Stimulated activated naive CD8-positive, alpha-beta T cell treated with anti-CD3 and anti-CD28 coated beads, Interleukin-15, amount 100 ng/mL, for 72 hours (primary cell): Measurements from ENCODE around the gene C6orf163.
"Not testable (repeated sequence)": the region's sequence is repeated elsewhere in the genome, so short reads cannot be mapped to it uniquely, and the experiment has no call there.

ENCODE experiments used
- ATAC-seq: fragments of 150-1000 bp; cut with Tn5 transposase; 2 replicates; pipeline ENCODE4 v1.10.0; 2021; ENCODE audit warnings: mild to moderate bottlenecking, moderate library complexity
- DNase-seq, 2 donors: peaks; one replicate each; pipeline ENCODE4 v3.0.0; 2021 to 2022
- H3K27ac Mint-ChIP-seq, 2 donors: one replicate each; pipeline ENCODE4 v1.8.0; 2022; ENCODE audit warnings: mild to moderate bottlenecking in 2 of 2, mixed read lengths in 2 of 2, moderate library complexity in 2 of 2
- H3K27me3 Mint-ChIP-seq: one replicate; pipeline ENCODE4 v1.8.0; 2022; ENCODE audit warnings: mixed read lengths
- H3K4me1 Mint-ChIP-seq: one replicate; pipeline ENCODE4 v1.8.0; 2022; ENCODE audit warnings: mild to moderate bottlenecking, mixed read lengths
- H3K4me3 Mint-ChIP-seq, 2 donors: one replicate each; pipeline ENCODE4 v1.8.0; 2022; ENCODE audit warnings: mild to moderate bottlenecking in 2 of 2, mixed read lengths in 2 of 2, moderate library complexity in 1 of 2
- H3K9me3 Mint-ChIP-seq, 2 donors: one replicate each; pipeline ENCODE4 v1.8.0; 2022; ENCODE audit warnings: mixed read lengths in 2 of 2

C6orf163 gene

DNA sequence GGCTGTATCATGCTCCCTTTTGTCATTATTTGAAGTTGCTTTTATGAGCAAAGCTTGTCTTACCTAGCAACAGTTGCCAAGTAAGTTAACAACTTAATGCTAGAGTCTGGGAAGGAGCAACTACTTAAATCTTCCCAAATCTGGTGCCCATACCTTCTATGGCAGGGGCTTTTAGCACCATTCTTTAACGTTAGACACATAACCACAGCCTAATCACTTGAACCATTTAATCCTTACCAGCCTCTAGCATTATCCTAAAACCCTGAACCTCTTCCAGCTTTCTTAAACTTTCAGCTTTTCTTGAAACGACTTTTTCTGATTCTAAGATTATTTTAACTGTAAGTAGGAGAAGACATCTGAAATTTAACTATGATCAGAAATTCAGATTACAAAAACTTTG is at the start of gene C6orf163:
Gene C6orf163 (plus strand): TSS at position 83 of the 400 bp plus-strand sequence. CDS start 287 bp downstream, at position 370.
- no peaks in the 10 kb centered on the region for H3K9me3 Mint-ChIP-seq
- no peak within 1 kb of the TSS for H3K27ac Mint-ChIP-seq
- H3K4me3 Mint-ChIP-seq = no peak within 1 kb of the TSS
- ATAC-seq (no peak), DNase-seq (no peak)
- no peaks in the 10 kb centered on the region for H3K4me1 Mint-ChIP-seq
- no peaks in the 10 kb centered on the region for H3K27me3 Mint-ChIP-seq

DNA sequence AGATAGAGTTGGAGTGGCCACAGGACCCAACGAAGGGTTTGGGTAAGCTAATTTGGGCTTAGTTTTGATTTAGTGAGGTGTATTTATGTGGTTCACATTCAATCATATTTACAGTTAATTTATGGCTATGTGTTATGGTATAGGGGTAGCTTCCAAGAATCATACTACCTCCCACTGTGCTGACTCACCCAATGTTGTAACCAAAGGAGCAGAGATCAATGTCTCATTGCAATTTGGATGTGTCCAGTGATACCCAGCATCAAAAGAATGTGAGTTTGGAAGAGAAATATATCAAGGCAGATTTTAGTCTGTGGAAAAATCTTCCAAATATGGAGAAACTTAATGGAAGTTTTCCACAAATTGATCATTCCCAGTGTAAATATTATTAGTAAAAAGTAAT is 47.5 kb upstream of the C6orf163 start:
- no peak overlapping the region for H3K4me3 Mint-ChIP-seq
- peaks cover 0 to 6% of the 10 kb centered on the region in 2 donors for H3K9me3 Mint-ChIP-seq
- no peak overlapping the region for H3K27ac Mint-ChIP-seq
- ATAC-seq (no peak), DNase-seq (no peak)
- H3K4me1 Mint-ChIP-seq = no peaks in the 10 kb centered on the region
- H3K27me3 Mint-ChIP-seq = peaks cover 79% of the 10 kb centered on the region

DNA sequence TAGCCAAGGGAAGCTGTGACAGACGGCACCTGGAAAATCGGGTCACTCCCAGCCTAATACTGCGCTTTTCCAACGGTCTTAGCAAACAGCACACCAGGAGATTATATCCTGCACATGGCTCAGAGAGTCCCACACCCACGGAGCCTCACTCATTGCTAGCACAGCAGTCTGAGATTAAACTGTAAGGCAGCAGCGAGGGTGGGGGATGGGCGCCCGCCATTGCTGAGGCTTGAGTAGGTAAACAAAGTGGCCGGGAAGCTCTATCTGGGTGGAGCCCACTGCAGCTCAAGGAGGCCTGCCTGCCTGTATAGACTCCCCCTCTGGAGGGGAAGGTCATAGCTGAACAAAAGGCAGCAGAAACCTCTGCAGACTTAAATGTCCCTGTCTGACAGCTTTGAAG is 43.3 kb upstream of the C6orf163 start:
- H3K4me3 Mint-ChIP-seq, ATAC-seq, DNase-seq, H3K4me1 Mint-ChIP-seq, H3K27ac Mint-ChIP-seq: not testable (repeated sequence)
- H3K27me3 Mint-ChIP-seq = peaks cover 66% of the 10 kb centered on the region
- peaks cover 0 to 23% of the 10 kb centered on the region in 2 donors for H3K9me3 Mint-ChIP-seq

DNA sequence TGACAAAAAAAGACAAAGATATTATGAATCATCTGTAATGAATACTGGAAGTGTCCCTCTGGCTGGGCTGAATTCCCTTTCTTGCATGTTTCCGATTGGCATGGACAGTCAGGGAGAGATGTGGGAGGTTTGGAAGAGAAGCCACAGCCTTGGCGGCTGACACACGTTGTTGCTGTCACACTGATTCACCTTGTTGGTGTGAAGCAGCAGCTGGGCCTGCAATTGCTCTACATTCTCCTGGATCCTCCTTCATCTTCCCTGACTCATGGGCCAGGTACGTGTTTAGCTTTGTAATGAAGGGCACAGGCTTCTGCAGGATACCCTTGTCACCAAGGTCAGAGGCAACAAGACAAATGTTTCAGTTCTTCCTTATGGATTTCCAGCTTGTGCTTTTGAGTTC is 35.6 kb upstream of the C6orf163 start:
- DNase-seq (no peak), ATAC-seq (no peak)
- H3K27me3 Mint-ChIP-seq = peaks cover 37% of the 10 kb centered on the region
- no peak overlapping the region for H3K27ac Mint-ChIP-seq
- H3K9me3 Mint-ChIP-seq = peaks cover 0 to 10% of the 10 kb centered on the region in 2 donors
- H3K4me1 Mint-ChIP-seq = no peaks in the 10 kb centered on the region
- no peak overlapping the region for H3K4me3 Mint-ChIP-seq

DNA sequence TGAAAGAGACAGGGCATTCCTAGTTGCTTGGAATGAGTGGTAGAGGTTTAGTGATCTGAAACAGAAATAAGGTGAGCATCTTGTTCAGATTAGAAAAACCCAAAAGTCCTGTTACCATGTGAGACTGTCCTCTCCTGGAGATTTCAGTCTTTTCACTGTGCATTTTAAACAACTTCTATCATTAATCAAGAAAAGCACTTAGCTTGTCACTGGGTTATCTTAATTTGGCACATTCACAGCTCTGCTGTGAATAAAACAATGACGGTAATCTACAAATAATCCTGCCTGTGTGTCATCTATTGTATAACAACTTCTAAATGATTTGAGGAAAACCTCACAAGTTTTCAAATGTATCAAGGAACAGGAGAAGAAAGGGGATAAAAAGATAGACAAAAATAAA is 31.8 kb upstream of the C6orf163 start:
- Mint-ChIP-seq H3K27ac (no peak overlapping the region), H3K4me3 (no peak overlapping the region), H3K27me3 (peaks cover 49% of the 10 kb centered on the region), H3K9me3 (no peaks in the 10 kb centered on the region), H3K4me1 (no peaks in the 10 kb centered on the region)
- ATAC-seq (no peak), DNase-seq (no peak)

DNA sequence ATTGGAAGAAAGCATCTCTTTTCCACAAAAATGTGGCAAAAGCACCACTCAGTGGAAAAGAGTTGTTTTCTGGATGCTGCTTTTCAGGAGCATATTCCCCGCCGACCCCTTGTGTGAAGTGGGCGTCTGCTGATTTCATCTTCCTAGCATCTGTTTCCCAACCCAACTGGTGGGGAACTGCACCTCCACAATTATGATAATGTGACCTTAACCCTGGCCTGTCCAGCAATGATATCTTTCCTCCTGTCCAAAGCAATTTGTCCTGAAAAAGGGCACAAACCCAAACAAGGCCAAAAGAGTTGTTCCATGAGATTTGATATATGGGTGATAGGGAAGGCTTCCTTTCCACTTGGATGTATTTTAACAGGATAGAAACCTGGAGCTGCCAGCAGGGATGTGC is 29.5 kb upstream of the C6orf163 start:
- Mint-ChIP-seq H3K9me3 (no peaks in the 10 kb centered on the region), H3K27me3 (peaks cover 38% of the 10 kb centered on the region), H3K27ac (no peak overlapping the region), H3K4me1 (no peaks in the 10 kb centered on the region), H3K4me3 (no peak overlapping the region)
- ATAC-seq = no peak
- no peak for DNase-seq

DNA sequence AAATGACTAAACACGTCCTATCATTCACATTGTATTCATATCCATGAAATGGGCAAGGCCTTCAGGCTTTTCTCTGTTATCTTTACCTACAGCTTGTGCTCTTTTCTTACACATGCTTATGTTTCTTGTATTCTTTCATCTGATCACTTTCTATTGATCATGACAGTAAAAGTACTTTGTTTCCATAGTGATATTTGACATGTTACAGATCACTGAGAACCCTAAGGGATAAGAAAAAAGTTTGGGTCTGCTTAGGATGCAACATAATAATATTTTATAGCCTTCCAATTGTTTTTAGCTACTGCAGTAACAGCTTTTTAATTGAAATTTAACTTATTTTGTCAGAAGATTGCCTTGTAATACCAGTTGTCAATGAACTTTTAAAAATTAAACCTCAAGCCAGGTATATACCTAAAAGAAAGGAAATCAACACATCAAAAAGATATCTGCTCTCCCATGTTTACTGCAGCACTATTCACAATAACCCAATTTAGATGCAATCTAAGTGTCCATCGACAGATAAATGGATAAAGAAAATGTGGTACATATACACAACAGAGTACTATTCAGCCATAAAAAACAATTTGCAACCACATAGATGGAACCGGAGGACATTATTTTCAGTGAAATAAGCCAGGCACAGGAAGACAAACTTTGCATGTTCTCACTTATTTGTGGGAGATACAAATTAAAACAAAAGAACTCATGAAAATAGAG is 25.2 kb upstream of the C6orf163 start:
- H3K4me1 Mint-ChIP-seq = peaks cover 10% of the 10 kb centered on the region
- ATAC-seq (no peak), DNase-seq (no peak)
- no peak overlapping the region for H3K27ac Mint-ChIP-seq
- H3K27me3 Mint-ChIP-seq = peaks cover 10% of the 10 kb centered on the region
- H3K9me3 Mint-ChIP-seq = peaks cover 0 to 5% of the 10 kb centered on the region in 2 donors
- no peak overlapping the region for H3K4me3 Mint-ChIP-seq

DNA sequence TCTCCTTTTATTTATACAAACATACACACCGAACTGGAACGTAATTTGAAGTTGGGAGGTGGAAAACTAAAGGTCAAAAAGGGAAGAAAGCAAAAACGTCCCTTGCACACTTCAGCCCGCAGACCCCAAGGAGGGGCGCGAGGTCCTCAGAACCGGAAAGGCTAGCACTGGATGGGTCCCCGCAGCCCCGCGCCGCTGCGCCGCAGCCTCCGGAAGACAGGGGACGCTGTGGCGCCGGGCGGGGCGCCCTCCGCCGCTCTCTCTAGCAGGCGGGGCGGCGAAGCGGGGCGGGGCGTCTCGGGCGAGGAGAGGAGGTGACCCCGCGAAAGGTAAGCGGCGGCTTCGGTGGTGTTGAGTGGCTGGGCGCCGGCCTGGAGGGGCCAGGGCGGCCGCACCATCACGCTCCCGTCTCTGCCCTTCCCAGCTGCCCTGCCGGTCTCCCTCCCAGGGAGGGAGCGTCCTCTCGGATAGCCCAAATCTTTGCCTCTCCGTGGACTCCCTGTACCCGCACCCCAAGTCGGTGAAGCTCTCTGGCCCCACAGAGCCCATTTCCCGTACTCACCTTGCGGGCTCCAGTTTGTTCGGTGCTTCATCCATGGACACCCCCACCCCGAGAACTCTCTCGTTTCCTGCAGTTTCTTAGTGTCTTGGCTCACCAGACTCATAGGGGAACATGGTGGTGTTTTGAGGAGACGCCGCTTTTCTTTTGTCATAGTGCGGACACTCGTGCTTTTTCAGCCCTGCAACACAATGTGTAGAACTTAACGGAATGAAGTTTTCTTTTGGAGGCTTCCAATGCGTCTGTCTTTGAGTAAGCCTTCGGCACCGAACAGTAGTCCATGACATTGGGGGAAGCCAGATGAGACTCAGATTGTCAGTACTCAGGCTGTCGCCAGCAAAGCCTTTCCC is 22.1 kb upstream of the C6orf163 start, which contains the start of gene SMIM8:
Gene SMIM8 (plus strand): TSS at position 285 of the 909 bp plus-strand sequence. CDS start 14,444 bp downstream, outside the sequence.
- Mint-ChIP-seq H3K27me3 (no peaks in the 10 kb centered on the region), H3K4me1 (peaks cover 10% of the 10 kb centered on the region), H3K27ac (peak within 1 kb of the TSS; percentile 93 to 96), H3K9me3 (peaks cover 8 to 13% of the 10 kb centered on the region in 2 donors), H3K4me3 (peak within 1 kb of the TSS; percentile 93 to 99)
- peak; percentile 86 to 87 for DNase-seq
- peak; percentile 99 for ATAC-seq

DNA sequence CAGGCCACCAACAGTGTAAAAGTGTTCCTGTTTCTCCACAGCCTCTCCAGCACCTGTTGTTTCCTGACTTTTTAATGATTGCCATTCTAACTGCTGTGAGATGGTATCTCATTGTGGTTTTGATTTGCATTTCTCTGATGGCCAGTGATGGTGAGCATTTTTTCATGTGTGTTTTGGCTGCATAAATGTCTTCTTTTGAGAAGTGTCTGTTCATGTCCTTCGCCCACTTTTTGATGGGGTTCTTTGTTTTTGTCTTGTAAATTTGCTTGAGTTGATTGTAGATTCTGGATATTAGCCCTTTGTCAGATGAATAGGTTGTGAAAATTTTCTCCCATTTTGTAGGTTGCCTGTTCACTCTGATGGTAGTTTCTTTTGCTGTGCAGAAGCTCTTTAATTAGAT is 20.7 kb upstream of the C6orf163 start:
- H3K27ac Mint-ChIP-seq, DNase-seq, H3K27me3 Mint-ChIP-seq, ATAC-seq: not testable (repeated sequence)
- H3K4me1 Mint-ChIP-seq = peaks cover 10% of the 10 kb centered on the region
- peak overlapping the region; percentile 21 to 93 for H3K4me3 Mint-ChIP-seq
- H3K9me3 Mint-ChIP-seq = peaks cover 8 to 13% of the 10 kb centered on the region in 2 donors

DNA sequence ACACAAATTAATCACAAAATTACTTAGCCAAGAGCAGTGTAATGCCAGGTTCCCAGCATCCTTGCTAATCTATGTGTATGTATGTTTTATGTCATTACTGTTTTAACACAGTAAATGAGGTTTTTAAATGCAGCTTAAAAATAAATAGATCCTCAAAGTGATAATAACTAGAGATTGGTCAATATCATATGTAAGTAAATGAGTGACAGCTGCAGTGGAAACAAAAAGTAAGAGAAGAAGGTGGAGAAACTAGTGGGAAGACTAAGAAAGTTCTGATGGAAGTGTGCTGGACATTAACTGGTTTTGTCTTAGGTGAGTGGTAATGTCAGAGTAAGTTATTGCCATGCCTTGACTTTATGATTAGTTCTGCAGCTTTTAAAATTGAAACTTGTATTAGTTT is 13.7 kb upstream of the C6orf163 start:
- no peak overlapping the region for H3K4me3 Mint-ChIP-seq
- DNase-seq = no peak
- no peaks in the 10 kb centered on the region for H3K27me3 Mint-ChIP-seq
- peaks cover 17% of the 10 kb centered on the region for H3K4me1 Mint-ChIP-seq
- no peak overlapping the region for H3K27ac Mint-ChIP-seq
- H3K9me3 Mint-ChIP-seq = peaks cover 5 to 14% of the 10 kb centered on the region in 2 donors
- no peak for ATAC-seq

DNA sequence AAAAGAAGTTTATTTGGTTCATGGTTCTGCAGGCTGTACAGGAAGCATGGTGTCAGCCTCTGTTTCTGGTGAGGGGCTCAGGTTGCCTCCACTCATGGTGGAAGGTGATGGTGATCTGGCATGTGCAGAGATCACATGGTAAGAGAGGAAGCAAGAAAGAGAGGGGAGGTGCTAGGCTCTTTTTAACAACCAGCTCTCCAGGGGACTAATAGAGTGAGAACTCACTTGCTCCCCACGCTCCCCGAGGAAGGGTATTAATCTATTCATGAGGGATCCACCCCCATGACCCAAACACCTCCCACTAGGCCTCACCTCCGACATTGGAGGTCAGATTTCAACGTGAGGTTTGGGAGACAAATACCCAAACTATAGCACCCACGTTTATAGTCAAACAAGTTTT is 11.6 kb upstream of the C6orf163 start:
- H3K27me3 Mint-ChIP-seq = no peaks in the 10 kb centered on the region
- peaks cover 17% of the 10 kb centered on the region for H3K4me1 Mint-ChIP-seq

DNA sequence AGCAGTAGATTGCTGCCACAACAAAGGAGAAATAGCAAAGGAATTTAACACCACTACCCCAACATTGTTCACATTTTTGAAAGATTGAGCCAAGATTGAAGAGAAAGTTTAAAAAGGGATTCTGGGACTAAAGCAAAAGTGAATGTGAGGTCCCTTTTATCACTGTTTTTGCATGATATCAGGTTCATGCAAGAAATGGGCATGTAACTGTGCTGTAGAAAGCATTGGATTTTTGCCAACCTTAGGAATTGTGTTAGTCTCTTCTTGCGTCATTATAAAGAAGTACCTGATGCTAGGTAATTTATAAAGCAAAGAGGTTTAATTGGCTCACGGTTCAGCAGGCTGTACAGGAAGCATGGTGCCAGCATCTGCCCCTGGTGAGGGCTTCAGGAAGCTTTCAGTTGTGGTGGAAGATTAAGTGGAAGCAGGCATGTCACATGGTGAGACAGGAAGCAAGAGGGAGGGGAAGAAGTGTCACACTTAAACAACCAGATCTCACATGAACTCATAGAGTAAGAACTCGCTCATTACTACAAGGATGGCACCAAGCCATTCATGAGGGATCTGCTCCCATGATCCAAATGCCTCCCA is 10.9 kb upstream of the C6orf163 start:
- DNase-seq = no peak
- no peaks in the 10 kb centered on the region for H3K27me3 Mint-ChIP-seq
- ATAC-seq = peak; percentile 60
- H3K9me3 Mint-ChIP-seq = peaks cover 0 to 10% of the 10 kb centered on the region in 2 donors
- H3K4me3 Mint-ChIP-seq = peak overlapping the region in 1 of 2 donors; percentile 19
- peaks cover 17% of the 10 kb centered on the region for H3K4me1 Mint-ChIP-seq
- peak overlapping the region in 1 of 2 donors; percentile 39 for H3K27ac Mint-ChIP-seq

More for the DNA sequence above, 11.6 kb upstream of the C6orf163 start:
- Mint-ChIP-seq H3K27ac (peak overlapping the region in 1 of 2 donors; percentile 39), H3K9me3 (peaks cover 0 to 10% of the 10 kb centered on the region in 2 donors), H3K4me3 (no peak overlapping the region)
- no peak for ATAC-seq
- no peak for DNase-seq

DNA sequence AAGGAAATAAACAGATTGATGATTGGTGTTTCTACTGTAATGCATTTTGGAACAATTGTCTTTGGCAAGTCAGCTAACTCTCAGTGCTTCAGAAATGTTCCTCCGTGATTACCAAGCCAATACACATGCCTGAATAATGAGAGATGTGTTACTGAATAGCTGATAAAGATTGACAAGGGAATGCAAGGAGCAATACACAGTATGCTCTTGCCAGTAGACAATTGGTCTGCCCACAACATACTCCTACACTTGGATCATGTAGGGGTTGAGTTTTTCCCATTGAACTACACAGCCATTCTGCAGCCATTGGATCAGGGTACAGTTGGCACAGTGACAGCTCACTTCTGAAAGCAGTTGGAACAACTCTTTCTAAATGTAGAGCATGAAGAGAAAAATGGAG is 9.9 kb upstream of the C6orf163 start:
- DNase-seq (no peak), ATAC-seq (no peak)
- no peak overlapping the region for H3K27ac Mint-ChIP-seq
- peaks cover 0 to 10% of the 10 kb centered on the region in 2 donors for H3K9me3 Mint-ChIP-seq
- H3K4me3 Mint-ChIP-seq = no peak overlapping the region
- no peaks in the 10 kb centered on the region for H3K27me3 Mint-ChIP-seq
- H3K4me1 Mint-ChIP-seq = peaks cover 17% of the 10 kb centered on the region

DNA sequence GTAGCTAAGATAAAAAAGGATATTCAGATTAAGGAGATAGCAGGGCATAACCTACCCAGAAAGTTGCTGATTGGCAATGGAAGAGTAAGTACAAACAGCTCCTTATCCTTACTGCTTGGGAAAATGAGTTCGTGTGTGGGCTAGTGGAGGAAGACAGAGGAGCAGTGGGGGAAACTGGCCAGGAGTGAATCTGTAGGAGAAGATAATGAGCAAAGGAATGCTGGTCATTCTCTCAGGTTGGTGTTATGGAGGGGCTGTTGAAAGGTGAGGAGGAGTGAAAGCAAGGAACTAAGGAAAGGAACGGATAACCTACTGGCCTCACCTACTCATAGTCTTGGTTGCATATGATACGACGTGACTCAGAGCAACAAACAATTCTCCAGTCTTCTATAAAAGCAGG is 8.2 kb upstream of the C6orf163 start:
- Mint-ChIP-seq H3K27ac (no peak overlapping the region), H3K27me3 (no peaks in the 10 kb centered on the region), H3K9me3 (peaks cover 0 to 10% of the 10 kb centered on the region in 2 donors), H3K4me1 (peaks cover 17% of the 10 kb centered on the region), H3K4me3 (no peak overlapping the region)
- DNase-seq (no peak), ATAC-seq (no peak)

DNA sequence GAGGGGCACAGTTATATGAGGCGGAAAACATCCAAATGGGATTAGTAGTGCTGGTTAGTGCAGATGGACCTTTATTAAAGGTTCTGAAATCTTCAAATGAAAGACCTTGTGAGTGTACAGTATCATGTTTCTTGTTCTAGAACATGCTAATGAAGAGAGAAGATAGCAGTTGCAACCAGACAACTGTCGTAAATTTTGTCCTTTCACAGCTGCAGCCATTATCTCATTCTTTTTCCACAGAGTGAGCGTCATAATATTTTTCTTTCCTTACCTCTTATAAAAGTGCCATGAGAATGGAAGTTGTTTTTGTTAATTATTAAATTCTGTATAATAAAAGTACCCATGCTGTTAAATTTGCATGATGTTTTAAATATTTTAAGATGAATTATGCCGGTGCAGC is 4.4 kb upstream of the C6orf163 start:
- H3K27ac Mint-ChIP-seq = no peak overlapping the region
- no peaks in the 10 kb centered on the region for H3K4me1 Mint-ChIP-seq
- no peak overlapping the region for H3K4me3 Mint-ChIP-seq
- ATAC-seq = no peak
- no peaks in the 10 kb centered on the region for H3K27me3 Mint-ChIP-seq
- DNase-seq = no peak
- H3K9me3 Mint-ChIP-seq = no peaks in the 10 kb centered on the region
